NCI-H345 (cell line): ENCODE data around the gene ODF4.
A peak's percentile ranks its signal among the peaks of the same experiment; 100 is the strongest.

Experiments used
- DNase-seq: peaks from one replicate; lab custom pipeline; 2025; lab: John Stamatoyannopoulos, UW

ODF4 gene, protein sequence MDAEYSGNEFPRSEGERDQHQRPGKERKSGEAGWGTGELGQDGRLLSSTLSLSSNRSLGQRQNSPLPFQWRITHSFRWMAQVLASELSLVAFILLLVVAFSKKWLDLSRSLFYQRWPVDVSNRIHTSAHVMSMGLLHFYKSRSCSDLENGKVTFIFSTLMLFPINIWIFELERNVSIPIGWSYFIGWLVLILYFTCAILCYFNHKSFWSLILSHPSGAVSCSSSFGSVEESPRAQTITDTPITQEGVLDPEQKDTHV

DNA sequence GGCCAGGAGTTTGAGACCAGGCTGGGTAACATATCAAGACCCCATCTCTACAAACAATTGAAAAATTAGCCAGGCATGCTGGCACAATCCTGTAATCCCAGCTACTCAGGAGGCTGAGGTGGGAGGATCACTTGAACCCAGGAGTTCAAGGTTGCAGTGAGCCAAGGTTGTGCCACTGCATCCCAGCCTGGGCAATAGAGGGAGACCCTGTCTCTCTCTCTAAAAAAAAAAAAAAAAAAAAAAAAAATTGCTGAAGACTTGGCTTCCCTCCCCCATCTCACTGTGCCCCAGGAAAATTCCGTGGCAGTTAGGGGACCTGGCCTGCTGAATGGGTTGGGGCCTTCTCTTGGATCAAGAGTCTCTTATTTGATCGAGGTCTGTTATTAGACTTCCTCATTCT is at the start of gene ODF4:
Gene ODF4, plus strand, starts transcription at position 301 of the 400 bp plus-strand sequence. CDS start 212 bp downstream, outside the sequence.
- DNase-seq: no peak

DNA sequence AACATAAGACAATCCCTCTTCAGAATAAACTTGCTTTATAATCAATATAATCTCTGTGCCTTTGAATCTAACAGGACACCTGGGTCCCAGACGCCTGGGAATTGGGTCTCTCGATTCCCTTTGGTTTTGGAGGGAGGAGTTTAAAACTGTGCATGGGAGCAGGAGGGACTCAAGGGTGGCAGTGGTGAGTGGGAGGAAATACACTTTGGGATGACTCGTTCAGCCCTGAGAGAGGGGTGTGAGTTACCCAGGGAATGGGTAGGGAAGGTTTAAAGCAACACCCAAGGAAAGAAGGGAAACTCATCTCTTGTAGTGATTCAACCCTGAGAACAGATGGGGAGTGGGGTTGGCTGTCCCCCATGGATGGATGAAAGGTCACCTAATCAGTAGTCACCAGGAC is 49.6 kb upstream of the ODF4 start:
- no peak for DNase-seq

- DNase-seq: no peak
Observed at GRCh38 chr17:8292639-8293395, 46.8 kb upstream of the ODF4 start.

DNA sequence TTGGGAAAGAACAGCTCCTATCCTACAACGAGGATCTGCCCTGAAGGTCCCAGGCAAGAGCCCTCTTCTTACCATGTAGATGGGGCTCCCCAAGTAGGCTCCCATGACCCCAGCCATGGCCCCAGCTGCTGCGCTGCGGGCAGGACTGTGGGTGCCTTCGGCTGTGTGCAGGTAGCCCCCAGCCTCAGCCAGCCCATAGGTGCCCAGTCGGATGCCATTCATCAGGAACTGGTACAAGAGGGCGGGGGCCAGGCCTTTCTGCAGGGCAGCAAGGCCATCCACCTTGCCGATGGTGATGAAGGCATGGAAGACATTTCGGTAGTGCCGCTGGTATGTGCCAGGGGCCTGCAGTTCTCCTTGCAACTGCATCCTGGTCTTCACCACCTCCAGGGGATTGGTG is 45.3 kb upstream of the ODF4 start:
- no peak for DNase-seq

- DNase-seq: no peak
Observed at GRCh38 chr17:8294814-8295316, 44.8 kb upstream of the ODF4 start.

DNA sequence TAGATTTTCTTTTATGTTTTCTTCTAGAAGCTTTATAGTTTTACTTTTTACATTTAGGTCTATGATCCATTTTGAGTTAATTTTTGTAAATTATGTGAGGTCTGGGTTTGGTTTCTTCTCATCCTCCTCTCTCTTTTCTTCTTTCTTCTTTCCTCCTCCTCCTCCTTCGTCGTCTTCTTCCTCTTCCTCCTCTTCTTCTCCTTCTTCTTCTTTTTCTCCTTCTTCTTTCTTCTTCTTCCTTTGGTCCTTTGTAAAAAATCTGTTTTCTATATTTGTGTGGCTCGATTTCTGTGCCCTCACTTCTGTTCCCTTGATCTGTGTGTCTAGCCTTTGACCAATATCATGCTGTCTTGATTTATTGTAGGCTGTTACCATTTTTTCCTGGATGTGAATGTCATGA is 39.4 kb upstream of the ODF4 start:
- no peak for DNase-seq

DNA sequence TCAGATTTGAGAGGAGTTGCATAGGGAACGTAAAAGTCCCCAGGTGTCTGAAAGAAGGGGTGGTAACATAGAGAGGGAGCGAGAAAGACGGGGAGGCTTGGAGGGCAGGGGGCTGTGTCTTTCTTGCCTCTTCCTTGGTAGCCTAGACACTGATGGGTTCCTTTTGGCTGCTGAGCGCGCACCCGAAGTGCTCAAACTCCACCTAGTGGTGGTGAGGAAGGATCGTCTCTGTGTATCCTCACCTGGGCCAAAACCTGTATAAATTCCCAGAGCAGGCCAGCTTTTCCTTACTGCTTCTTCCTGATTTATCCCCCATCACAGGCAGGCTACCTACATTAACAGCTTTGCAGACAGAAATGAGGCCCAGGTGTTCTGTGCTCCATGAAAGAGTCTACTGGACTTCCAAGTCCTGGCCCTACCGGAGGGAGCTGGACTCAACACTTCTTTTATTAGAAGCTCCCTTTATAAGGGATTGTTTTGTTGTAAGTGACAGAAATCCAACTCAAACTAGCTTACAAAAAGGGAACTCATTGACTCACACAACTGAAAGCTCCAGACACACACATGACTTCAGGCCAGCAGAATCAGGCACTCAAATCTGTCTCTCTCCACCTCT is 38.9 kb upstream of the ODF4 start:
- DNase-seq: peak; percentile 68

- no peak for DNase-seq
Observed at GRCh38 chr17:8310601-8311123, 29.0 kb upstream of the ODF4 start.

DNA sequence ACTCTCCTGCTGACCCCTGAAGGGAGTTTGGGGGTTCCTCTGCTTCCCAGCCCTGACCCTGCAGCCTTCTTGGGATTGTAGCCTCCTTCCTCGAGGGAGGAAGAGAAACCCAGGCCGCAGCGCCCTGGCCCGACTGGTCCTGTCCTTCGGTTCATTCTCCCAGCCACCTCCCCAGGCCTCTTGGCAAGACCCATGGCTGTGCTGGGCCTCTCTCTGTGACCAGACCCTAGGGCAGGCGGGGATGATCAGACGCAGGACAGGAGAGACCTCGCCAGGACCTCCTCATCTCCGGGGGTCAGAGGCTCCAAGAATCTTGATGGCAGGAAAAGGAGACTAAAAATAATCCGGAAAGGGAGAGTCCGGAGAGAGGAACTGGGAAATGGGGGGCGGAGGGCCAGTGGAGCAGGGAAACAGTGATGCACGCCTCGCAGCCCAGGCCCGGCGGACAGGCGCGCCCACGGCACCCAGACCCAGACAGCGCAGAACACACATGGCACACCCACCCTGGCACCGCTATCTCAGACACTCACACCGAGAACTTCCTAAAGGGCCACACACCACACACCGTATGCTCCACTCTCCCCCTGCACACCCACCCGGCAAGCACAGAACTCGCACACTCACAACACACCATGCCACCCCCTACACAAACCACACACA is 28.4 kb upstream of the ODF4 start:
- no peak for DNase-seq

DNA sequence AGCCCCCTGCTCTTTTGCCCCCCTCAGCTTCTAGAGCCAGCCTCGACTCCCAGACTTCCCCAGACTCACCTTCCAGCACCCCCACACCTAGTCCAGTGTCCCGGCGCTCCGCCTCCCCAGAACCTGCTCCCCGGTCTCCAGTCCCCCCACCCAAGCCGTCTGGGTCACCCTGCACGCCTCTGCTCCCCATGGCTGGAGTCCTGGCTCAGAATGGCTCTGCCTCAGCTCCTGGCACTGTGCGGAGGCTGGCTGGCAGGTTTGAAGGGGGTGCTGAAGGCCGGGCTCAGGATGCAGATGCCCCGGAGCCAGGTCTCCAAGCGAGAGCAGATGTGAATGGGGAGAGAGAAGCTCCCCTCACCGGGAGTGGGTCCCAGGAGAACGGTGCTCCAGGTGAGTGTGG is 27.4 kb upstream of the ODF4 start:
- no peak for DNase-seq

DNA sequence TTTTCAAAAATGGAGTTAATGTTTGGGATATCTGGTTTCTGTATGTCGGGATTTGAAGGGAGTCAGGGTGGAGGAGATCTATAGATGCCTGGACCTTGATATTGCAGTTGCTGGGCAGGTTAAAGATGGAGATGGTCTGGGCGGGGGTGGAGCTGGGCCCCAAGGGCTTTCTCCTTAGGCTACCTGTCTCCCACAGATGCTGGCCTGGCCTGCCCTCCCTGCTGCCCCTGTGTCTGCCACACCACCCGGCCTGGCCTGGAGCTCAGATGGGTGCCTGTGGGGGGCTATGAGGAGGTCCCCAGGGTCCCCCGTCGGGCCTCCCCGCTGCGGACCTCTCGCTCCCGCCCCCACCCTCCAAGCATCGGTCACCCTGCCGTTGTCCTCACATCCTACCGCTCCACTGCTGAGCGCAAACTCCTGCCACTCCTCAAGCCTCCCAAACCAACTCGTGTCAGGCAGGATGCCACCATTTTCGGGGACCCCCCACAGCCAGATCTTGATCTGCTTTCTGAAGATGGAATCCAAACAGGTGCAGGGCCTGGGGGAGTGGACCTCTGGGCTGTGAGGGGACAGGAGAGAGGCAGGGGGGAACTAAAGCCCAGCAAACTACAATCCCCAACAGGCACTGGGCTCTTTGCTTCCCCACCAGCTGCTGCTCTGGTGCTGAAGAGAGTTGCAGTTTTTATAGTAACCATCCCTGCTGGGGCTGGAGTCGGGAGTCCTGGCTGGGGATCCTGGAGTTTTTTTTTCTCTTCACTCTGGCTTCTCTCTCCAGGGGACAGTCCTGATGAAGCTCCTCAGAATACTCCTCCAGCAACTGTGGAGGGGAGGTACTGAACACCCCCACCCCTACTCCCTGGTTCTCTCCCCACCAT is 26.7 kb upstream of the ODF4 start:
- DNase-seq: no peak

GRCh38 chr17:8314797-8315763 is 24.6 kb upstream of the ODF4 start:
- DNase-seq: no peak

- no peak for DNase-seq
Observed at GRCh38 chr17:8315764-8316217, 23.8 kb upstream of the ODF4 start.

- no peak for DNase-seq
Observed at GRCh38 chr17:8318010-8318935, 21.4 kb upstream of the ODF4 start.

DNA sequence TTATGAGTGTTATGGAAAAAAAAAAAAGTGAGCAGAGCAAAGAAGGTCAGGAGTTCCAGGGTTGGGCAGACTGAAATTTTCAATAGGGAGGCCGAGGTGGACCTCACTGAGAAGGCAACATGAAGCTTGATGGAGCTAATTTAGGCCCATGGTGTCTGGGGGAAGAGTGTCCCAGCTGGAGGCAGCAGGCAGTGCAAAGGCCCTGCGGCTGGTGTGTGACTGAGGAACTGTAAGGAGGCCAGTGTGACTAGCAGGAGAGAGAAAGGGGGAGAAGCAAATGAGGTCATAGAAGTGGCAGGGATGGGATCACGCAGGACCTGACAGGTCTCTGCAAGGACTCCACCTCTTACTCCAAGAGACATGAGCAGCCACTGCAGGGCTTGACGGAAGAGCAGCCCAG is 19.4 kb upstream of the ODF4 start:
- no peak for DNase-seq

DNA sequence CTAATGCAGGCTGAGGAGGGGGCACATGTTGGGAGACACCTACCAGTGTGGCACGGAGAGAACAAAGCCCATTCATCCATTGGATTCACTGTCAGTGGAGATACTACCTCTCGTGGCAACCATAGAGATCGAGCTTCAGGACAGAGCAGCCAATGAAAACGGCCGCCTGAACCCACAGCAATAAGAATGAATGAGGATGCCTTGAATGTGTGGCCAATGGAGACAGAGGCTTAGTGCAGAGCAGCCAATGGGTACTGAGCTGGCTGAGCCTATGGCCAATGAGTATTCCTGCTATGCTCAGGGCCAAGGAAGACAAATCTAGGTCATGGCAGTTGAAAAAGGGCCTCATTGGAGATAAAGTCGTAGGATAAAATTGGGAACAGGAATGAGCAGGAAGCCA is 18.6 kb upstream of the ODF4 start:
- no peak for DNase-seq

- no peak for DNase-seq
Observed at GRCh38 chr17:8322061-8322460, 17.6 kb upstream of the ODF4 start.

DNA sequence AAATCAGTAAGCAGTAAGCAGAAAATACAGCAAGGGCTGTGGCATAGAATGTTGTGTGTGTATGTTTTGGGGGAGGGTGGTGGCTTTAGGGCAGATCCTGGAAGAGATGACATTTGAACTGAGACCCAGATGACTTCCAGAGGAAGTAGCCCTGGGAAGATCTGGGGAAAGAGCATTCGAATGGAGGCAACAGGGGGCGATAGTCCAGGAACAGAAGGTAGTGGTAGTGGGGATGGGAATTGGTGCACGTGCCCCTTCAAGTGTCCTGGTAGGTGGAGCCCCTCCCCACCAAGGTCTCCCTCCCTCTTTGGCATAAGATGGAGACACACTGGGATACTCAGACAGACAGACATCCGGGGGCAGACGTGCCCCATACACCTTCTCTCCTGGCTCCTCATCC is 15.5 kb upstream of the ODF4 start:
- DNase-seq: no peak

DNA sequence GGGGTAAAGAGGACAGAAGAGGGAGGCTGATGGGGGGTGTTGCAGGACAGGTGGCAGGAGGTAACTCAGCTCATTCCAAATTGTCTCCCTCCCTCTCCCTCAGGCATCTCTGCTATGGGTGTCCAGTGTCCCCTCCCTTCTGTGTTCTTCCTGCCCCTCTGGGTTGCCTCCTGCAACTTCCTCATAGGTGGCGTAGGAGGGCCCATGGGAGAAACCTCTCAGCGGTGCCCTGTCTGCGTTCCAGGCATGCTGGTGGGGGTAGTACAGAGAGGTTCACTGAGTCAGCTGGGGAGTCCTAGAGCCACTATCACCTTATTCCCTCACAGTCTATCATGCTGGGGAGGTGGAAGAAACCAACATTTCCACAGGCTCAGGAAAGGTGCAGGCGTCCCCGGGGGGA is 14.7 kb upstream of the ODF4 start:
- DNase-seq: no peak
